ENCODE results near the gene PRCC. TPM values are rescaled to one million over a fixed set of nuclear protein-coding genes. Genes with fewer than 3 reads are reported as not detected.

The PRCC gene
- total RNA-seq, 4 donors from 2014 or later = 43.3 to 114 (median 46.3) TPM

DNA sequence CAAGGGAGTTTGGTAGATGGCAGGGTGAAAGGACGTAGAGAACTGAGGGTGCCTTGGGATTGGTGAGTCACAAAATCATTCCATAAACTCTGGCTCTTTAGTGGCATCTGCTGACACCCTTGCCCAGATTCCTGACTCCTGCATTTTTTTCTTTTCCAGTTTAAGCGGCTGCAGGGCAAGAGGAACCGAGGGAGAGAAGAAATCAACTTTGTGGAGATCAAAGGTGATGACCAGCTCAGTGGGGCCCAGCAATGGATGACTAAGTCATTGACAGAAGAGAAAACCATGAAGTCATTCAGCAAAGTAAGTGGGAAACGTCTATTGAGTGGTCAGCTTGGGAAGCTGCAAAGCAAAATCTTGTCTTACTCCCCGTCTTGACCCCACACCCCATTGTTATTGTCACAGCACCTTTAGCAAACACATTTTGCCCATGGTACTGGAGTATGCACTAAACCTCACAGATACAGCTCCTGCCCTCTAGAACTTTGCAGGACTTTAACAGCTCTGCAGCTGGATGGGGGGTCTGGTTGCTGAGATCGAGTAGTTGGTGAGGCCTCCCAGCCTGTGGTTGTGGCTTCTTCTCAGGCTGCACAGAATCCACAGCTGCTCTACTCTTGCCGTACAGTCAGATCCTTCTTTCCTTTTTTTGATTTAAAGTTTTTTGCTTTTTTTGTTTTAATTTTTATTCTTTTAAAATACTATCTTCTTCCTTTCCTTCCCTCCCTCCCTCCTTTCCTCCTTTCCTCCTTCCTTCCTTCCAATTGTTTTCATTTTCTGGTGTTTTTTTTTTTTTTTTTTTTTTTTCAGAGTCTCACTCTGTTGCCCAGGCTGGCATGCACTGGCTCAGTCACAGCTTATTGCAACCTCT is 27.4 kb downstream of the PRCC start:
- H3K4me1 ChIP-seq = no peaks in the 10 kb centered on the region
- TF ChIP-seq, protein P1, sequence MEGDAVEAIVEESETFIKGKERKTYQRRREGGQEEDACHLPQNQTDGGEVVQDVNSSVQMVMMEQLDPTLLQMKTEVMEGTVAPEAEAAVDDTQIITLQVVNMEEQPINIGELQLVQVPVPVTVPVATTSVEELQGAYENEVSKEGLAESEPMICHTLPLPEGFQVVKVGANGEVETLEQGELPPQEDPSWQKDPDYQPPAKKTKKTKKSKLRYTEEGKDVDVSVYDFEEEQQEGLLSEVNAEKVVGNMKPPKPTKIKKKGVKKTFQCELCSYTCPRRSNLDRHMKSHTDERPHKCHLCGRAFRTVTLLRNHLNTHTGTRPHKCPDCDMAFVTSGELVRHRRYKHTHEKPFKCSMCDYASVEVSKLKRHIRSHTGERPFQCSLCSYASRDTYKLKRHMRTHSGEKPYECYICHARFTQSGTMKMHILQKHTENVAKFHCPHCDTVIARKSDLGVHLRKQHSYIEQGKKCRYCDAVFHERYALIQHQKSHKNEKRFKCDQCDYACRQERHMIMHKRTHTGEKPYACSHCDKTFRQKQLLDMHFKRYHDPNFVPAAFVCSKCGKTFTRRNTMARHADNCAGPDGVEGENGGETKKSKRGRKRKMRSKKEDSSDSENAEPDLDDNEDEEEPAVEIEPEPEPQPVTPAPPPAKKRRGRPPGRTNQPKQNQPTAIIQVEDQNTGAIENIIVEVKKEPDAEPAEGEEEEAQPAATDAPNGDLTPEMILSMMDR (IDR thresholded peaks at IDR 0.05) = no peak
- no peak for DNase-seq
- H3K9me3 ChIP-seq = no peaks in the 10 kb centered on the region
- no peaks in the 10 kb centered on the region for H3K27me3 ChIP-seq
- H3K4me3 ChIP-seq = no peak overlapping the region
- H3K27ac ChIP-seq = no peak overlapping the region
- H3K36me3 ChIP-seq = peaks cover 0 to 96% (median 0%) of the 10 kb centered on the region in 3 donors

DNA sequence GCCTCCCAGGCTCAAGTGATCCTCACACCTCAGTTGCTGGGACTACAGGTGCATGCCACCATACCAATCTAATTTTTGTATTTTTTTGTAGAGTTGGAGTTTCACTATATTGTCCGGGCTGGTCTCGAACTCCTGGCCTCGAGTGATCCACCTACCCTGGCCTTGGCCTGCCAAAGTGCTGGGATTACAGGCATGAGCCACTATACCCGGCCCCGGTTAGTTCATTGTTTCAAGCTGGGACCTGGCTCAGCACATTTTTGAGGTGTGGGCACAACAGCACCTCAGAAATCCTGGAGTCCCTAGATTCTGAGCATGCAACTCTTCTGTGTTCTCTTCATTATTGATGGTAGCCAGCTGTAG is 28.0 kb downstream of the PRCC start:
- H3K36me3 ChIP-seq = peaks cover 0 to 96% (median 0%) of the 10 kb centered on the region in 3 donors
- H3K4me1 ChIP-seq = no peaks in the 10 kb centered on the region
- no peak overlapping the region for H3K4me3 ChIP-seq
- H3K9me3 ChIP-seq = no peaks in the 10 kb centered on the region
- DNase-seq = no peak
- no peaks in the 10 kb centered on the region for H3K27me3 ChIP-seq
- H3K27ac ChIP-seq = no peak overlapping the region
- TF ChIP-seq POLR2A (IDR thresholded peaks at IDR 0.05) = no peak
- TF ChIP-seq, protein P1 (IDR thresholded peaks at IDR 0.05) = no peak

DNA sequence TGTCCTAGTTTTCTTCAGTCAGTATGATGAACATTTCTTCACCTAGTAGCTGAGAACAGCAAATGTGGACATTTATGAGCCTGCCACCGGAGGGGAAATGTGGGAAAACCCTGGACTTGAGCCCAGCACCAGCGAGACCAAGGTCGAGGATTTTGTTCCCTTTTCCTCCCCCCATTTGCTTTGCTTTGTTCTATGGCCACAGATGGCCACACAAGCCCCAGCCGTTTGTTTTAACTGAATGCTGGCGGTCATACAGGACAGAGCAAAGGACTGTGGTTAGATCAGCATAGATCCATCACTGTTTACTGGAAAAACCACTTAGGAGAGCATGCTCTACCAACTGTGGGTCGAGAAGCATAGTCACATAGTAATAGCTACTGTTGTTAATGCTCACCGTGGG is 28.5 kb downstream of the PRCC start:
- Histone ChIP-seq H3K4me3 (no peak overlapping the region), H3K9me3 (no peaks in the 10 kb centered on the region), H3K36me3 (peaks cover 0 to 99% (median 0%) of the 10 kb centered on the region in 3 donors), H3K27ac (no peak overlapping the region), H3K27me3 (no peaks in the 10 kb centered on the region), H3K4me1 (no peaks in the 10 kb centered on the region)
- DNase-seq = peak in 1 of 3 donors; percentile 14
- no peak for TF ChIP-seq POLR2A (IDR thresholded peaks at IDR 0.05)
- TF ChIP-seq, protein P1 (IDR thresholded peaks at IDR 0.05) = no peak

DNA sequence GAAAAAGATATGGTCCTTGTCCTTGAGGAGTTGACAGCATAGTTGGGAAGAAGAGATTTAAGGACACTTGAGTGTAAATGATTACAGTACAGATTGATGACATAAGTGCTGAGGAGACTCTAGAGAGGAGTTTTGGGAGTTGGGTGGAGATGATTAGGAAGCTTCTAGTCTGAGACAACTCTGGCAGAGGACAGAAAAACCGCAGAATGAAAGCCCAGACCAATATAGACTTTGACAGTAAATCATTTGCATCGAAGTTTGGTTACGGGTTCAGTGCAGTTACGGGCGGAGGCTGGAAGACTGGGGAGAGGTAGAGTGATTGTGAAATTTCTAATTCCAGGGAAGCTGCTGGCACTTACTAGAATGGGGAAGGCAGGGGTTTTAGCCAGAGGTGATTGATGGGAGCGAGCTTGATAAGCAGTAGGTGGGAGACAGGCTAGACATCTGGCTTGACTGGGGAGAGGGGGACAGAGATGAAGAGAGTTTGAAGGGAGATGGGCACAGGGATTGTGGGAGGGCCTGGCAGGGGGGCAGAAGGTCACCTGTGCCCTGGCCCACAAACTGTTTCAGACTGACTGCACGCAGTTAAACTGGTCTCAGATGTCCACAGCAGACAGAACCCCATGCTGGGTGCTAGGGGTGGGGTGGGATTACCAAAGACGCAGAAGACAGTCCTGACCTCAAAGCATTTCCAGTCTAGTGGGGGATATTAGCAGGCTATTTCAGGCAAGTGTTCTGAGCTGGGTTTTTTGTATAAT is 29.2 kb downstream of the PRCC start:
- H3K27me3 ChIP-seq = no peaks in the 10 kb centered on the region
- H3K9me3 ChIP-seq = no peaks in the 10 kb centered on the region
- TF ChIP-seq POLR2A (IDR thresholded peaks at IDR 0.05) = no peak
- TF ChIP-seq, protein P1 (IDR thresholded peaks at IDR 0.05) = no peak
- H3K4me3 ChIP-seq = no peak overlapping the region
- H3K36me3 ChIP-seq = peaks cover 0 to 99% (median 0%) of the 10 kb centered on the region in 3 donors
- H3K4me1 ChIP-seq = no peaks in the 10 kb centered on the region
- peak in 1 of 3 donors; percentile 8 for DNase-seq
- no peak overlapping the region for H3K27ac ChIP-seq

DNA sequence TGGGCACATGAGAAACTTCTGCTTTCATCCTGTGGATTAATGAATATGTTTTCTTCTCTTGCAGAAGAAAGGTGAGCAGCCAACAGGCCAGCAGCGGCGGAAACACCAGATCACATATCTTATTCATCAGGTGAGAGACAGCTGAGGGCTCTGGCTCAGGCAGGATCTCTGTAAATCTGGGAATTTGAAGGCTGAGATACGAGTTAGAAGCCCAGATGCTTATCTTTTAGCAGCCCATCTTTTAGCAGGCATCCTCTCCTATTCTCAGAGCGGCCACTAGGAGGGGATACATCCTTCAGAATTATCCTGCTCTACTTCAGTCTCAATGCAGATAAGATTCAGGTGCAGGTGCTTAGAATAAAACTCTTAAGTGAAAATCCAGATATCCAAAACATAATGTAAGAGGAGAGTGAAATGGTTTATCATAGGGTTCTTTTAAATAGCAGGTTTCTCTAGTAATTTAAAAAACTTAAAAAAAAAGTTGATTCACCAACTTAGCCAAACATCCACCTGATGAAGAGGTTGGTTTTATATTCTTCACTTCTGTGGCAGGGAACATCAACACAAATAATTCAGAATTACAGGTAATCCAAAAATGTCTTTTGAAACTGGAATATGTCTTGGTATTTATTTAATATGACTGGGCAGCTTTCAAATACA is 30.0 kb downstream of the PRCC start:
- no peaks in the 10 kb centered on the region for H3K9me3 ChIP-seq
- H3K4me1 ChIP-seq = no peaks in the 10 kb centered on the region
- no peak overlapping the region for H3K4me3 ChIP-seq
- TF ChIP-seq POLR2A (IDR thresholded peaks at IDR 0.05) = no peak
- TF ChIP-seq, protein P1 (IDR thresholded peaks at IDR 0.05) = peak; percentile 51 to 84 (median 71)
- H3K27me3 ChIP-seq = no peaks in the 10 kb centered on the region
- H3K36me3 ChIP-seq = peaks cover 0 to 96% (median 0%) of the 10 kb centered on the region in 3 donors
- DNase-seq = peak in 2 of 3 donors; percentile 38 to 74
- no peak overlapping the region for H3K27ac ChIP-seq
